HG02852 (cell line): ENCODE results near the gene CCDC61.

ENCODE experiments used
- ATAC-seq: cut with Tn5 transposase; IDR thresholded peaks from one replicate; pipeline ENCODE4 v1.9.1; 2021; ENCODE audit warnings: mild to moderate bottlenecking, moderate library complexity; ENCODE audit not compliant: unreplicated experiment

CCDC61 gene

DNA sequence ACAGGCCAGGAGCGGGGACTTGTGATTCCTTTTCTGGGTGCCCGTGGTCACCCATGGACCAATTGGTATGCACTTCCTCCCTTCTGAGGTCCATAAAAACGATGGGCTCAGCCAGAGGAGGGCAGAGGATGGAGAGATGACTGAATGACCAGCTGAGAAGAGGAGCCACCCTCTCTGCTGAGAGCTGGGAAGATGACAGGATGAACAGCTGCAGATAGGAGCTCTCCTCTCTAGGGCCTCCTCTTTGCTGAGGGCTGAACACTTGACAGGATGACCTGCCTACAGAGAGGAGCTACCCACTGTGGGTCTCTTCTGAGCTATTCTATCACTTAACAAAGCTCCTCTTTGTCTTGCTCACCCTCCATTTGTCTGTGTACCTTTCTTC, 41.5 kb downstream of the CCDC61 start:
- no peak for ATAC-seq

- no peak for ATAC-seq
Measured at GRCh38 chr19:46040125-46040524, 44.9 kb downstream of the CCDC61 start.

DNA sequence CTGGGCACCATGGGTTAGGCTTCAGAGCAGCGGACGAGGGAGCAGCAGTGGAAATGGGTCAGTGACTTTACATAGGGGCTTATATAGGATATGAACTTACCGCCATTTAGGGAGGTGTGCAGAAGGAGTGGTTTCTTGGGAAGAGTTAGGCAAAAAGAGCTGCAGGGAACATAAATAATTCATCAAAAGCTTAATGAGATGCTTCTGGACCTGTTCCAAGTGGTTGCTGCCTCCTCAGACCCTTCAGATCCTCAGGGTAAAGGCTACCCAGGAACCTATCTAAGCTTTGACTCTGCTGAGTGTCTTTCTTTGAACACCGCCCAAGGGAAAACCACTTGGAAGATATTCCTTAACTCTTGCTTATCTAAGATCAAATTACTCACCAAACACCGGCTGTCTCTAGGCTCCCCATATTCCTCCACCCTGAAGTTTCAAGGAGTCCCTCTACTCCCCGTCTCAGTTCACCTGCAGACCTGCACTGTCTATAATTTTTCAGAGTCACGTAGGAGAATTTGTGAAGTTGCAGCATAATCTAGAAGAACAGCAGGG, 45.8 kb downstream of the CCDC61 start, which contains the start of gene IGFL4:
Gene IGFL4, minus strand, starts transcription at position 51 of the 549 bp plus-strand sequence. Its CDS starts 40 bp downstream, at position 11.
- no peak for ATAC-seq

GRCh38 chr19:46042252-46042883, 47.1 kb downstream of the CCDC61 start:
- no peak for ATAC-seq

GRCh38 chr19:46043519-46043918, 48.3 kb downstream of the CCDC61 start:
- no peak for ATAC-seq

- ATAC-seq: no peak
Measured at GRCh38 chr19:46049597-46049996, 54.3 kb downstream of the CCDC61 start.

DNA sequence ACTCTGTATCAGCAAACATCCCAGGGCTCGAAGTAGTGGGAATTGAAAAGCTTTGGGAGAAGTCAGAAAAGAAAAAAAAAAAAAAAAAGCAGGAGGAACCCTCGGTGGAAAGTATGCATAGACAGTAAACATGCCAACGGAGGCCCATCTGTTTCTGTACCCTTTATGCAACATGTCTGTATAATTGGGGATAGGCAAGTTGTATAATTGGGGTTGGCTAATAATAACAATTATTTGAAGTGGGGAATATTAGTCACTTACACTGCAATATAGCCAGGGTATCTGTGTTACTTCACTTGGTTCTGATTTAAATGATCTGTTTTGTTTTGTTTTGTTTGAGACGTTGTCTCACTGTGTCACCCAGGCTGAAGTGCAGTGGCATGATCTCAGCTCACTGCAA, 57.6 kb downstream of the CCDC61 start:
- ATAC-seq: no peak

- ATAC-seq: no peak
Measured at GRCh38 chr19:46056536-46056935, 61.3 kb downstream of the CCDC61 start.

- no peak for ATAC-seq
Measured at GRCh38 chr19:46058778-46059177, 63.5 kb downstream of the CCDC61 start.

- ATAC-seq: no peak
Measured at GRCh38 chr19:46060012-46060411, 64.7 kb downstream of the CCDC61 start.

- no peak for ATAC-seq
Measured at GRCh38 chr19:46063201-46063600, 67.9 kb downstream of the CCDC61 start.

DNA sequence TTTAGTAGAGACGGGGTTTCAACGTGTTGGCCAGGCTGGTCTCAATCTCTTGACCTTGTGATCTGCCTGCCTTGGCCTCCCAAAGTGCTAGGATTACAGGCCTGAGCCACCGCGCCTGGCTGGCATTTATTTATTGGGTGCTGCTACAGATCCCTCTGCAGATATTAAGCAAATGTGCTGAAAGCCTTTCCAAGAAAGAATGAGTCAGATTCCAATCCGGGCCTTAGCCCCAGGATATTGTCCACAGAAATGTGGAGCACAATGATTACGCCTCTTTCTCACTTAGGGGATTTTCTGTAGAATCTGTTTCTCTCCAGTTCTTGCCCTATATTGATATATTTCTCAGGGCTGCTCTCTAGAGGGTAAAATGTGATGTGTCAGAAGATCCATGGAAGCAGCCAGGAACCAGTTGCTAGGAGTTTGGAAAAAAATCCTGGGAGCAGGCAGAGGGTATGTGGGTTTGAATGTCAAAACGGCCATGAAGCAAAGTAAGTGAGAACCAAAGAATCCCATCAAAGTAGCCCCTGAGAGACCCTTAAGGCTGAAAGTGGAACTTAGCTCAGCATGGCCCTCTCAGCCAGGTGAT, 70.3 kb downstream of the CCDC61 start:
- no peak for ATAC-seq

- ATAC-seq: no peak
Measured at GRCh38 chr19:46066471-46066870, 71.2 kb downstream of the CCDC61 start.

- no peak for ATAC-seq
Measured at GRCh38 chr19:46067691-46068090, 72.4 kb downstream of the CCDC61 start.
